ENCODE results near the gene GNG2.

GRCh38 chr14:51844081-51844881 is 16.1 kb upstream of the GNG2 start:
- TF ChIP-seq CTCF (IDR thresholded peaks at IDR 0.05), result no peak
- no peak for TF ChIP-seq POLR2AphosphoS5 (IDR thresholded peaks at IDR 0.05; ENCODE audit: low read depth, low read length)
- no peak for TF ChIP-seq SIN3A (IDR thresholded peaks at IDR 0.05; ENCODE audit: borderline replicate concordance, insufficient read depth, low read depth, low read length)
- TF ChIP-seq REST (IDR thresholded peaks at IDR 0.05; ENCODE audit: insufficient read depth in 1 of 2, low read depth in 2 of 2, low read length in 1 of 2), result no peak
- TF ChIP-seq TCF7L2 (IDR thresholded peaks at IDR 0.05; ENCODE audit: low read depth, low read length), result no peak

All from Panc1 (cell line).